ENCODE data around the gene GNAO1. TPM values are rescaled to one million over a fixed set of nuclear protein-coding genes. Genes with fewer than 3 reads are reported as not detected.
A peak's percentile ranks its signal among the peaks of the same experiment; 100 is the strongest.

GNAO1 gene
- total and polyA plus RNA-seq, 2 of the 13 experiments (the other 11 are each of a cell fraction or from before 2014, with no cell fraction given): not detected

DNA sequence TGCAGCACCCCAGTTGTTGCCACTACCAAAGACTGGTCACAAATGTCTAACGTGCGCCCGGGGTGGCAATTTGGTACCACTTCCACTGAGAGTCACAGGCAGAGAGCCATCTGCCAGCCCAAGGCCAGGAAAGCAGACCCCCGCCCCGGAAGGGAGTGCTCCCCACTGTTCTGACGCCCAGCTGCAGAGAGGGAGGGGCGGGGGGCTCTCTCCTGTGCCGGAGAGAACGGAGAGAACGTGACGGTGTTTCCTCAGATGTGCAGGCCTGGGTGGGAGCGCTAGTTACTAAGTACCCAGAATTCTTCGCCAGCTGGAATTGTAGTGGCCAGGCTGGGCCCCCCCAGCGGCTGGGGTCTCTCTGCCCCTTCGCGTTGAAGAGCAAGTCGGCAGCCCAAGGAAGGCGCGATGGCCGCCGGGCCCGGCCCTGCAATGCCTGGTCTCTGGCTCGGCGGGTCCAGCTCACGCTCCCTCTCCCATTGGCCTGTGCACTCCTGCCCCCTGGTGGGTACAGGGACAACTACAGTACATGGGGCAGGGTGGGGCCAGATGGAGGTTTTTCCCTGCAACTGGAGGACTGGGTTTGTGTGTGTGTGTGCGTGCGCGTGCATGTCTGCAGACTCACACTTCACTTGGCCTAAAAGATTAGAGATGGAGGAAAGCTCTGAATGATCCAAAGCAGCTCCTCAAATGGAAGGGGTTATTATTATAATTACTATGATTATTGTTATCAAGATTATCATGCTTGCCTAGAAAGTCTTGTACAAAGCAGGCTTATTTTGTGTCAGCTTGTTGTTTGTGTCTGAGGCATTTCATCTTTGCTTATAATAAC is 126.9 kb downstream of the GNAO1 start:
- in situ Hi-C loops (cut with HindIII; ENCODE audit: extremely low pct_ligation_motif_present, low pct_unique_long_range_greater_than_20kb): loop anchor here (25.0 kb wide), 1 partner anchor 856 kb away; no protein-coding TSS in a partner anchor
- Histone ChIP-seq H2AFZ (ENCODE audit: low read length) (no peak overlapping the region), H3K79me2 (ENCODE audit: insufficient read depth, low read length) (no peaks in the 10 kb centered on the region), H3K9me3 (ENCODE audit: low read length) (no peaks in the 10 kb centered on the region), H3K27ac (ENCODE audit: extremely low read length, insufficient read depth, low read length) (no peak overlapping the region), H3K9ac (ENCODE audit: insufficient read depth, low read depth, low read length) (no peak overlapping the region), H3K4me1 (ENCODE audit: insufficient read depth, low read length) (no peaks in the 10 kb centered on the region), H3K27me3 (ENCODE audit: control insufficient read depth in 1 of 2, insufficient read depth in 2 of 2, low read length in 2 of 2) (peaks cover 3 to 65% of the 10 kb centered on the region in 2 experiments), H4K20me1 (ENCODE audit: insufficient read depth, low read length) (no peaks in the 10 kb centered on the region), H3K36me3 (replicated peaks in 1 of 2; ENCODE audit: control insufficient read depth in 1 of 2, insufficient read depth in 2 of 2, low read length in 2 of 2) (no peaks in the 10 kb centered on the region), H3K4me2 (ENCODE audit: low read depth, low read length) (peak overlapping the region; percentile 30), H3K4me3 (replicated peaks in 1 of 3; ENCODE audit: insufficient read depth in 1 of 3, low read depth in 2 of 3, low read length in 3 of 3) (peak overlapping the region in 1 of 3 experiments; percentile 11; a peak in 1 of 6 replicates)
- DNase-seq (ENCODE audit: low spot score) (peak; percentile 62), FAIRE-seq (peak; percentile 85), ATAC-seq (peak; percentile 95)
- ChIA-PET CTCF (ENCODE audit: low intra/inter-chr PET ratio, low total read pairs) (interaction anchor here (1.3 to 2.9 kb wide), 5 partner anchors 38 to 853 kb away, joined by 3 to 24 read pairs (median 9); no protein-coding TSS in a partner anchor), POLR2A (no interaction called here)
- intact Hi-C loops (cut with micrococcal nuclease; ENCODE audit: unreplicated experiment): loop anchor here (1.0 to 5.0 kb wide), 2 partner anchors 116 to 374 kb away; no protein-coding TSS in a partner anchor
- no TSS peak for BruUV-seq (replicated peaks)
- 22% methylated on average over 8 of the region's 28 CpGs for WGBS (ENCODE audit: low lambda C conversion rate)
- TF ChIP-seq, protein P1, sequence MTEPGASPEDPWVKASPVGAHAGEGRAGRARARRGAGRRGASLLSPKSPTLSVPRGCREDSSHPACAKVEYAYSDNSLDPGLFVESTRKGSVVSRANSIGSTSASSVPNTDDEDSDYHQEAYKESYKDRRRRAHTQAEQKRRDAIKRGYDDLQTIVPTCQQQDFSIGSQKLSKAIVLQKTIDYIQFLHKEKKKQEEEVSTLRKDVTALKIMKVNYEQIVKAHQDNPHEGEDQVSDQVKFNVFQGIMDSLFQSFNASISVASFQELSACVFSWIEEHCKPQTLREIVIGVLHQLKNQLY (CRISPR knock-in tag; IDR thresholded peaks at IDR 0.05): no peak
- TF ChIP-seq MZF1 (CRISPR knock-in tag; IDR thresholded peaks at IDR 0.05; ENCODE audit: borderline replicate concordance) (no peak), KLF11 (CRISPR knock-in tag; IDR thresholded peaks at IDR 0.05) (no peak), ZNF660 (CRISPR knock-in tag; IDR thresholded peaks at IDR 0.05; ENCODE audit: borderline replicate concordance, low read depth) (no peak), GATAD2A (CRISPR knock-in tag; IDR thresholded peaks at IDR 0.05) (0 out of 2 replicates have a peak, but pooled peaks have one; percentile 16), MAZ (IDR thresholded peaks at IDR 0.05; ENCODE audit: borderline replicate concordance, low read depth, low read length) (peak; percentile 78; the same call in 1 of the 2 replicates), MAZ (CRISPR knock-in tag; IDR thresholded peaks at IDR 0.05; ENCODE audit: low read depth) (peak; percentile 46; the same call in 1 of the 2 replicates), FOSL2 (CRISPR knock-in tag; IDR thresholded peaks at IDR 0.05) (peak; percentile 29; the same call in 1 of the 2 replicates), ZFX (CRISPR knock-in tag; IDR thresholded peaks at IDR 0.05; ENCODE audit: low read depth) (peak; percentile 70), KDM2A (CRISPR knock-in tag; IDR thresholded peaks at IDR 0.05; ENCODE audit: borderline replicate concordance, low read depth) (peak; percentile 89), HNRNPK (IDR thresholded peaks at IDR 0.05; ENCODE audit: low read depth, low read length, poor library complexity, severe bottlenecking) (no peak), ZFY (CRISPR knock-in tag; IDR thresholded peaks at IDR 0.05) (peak; percentile 20; the same call in 1 of the 2 replicates), SMYD3 (CRISPR knock-in tag; IDR thresholded peaks at IDR 0.05) (no peak), ZNF550 (CRISPR knock-in tag; IDR thresholded peaks at IDR 0.05; ENCODE audit: borderline replicate concordance) (peak; percentile 62; the same call in 1 of the 2 replicates), TEAD3 (CRISPR knock-in tag; optimal IDR thresholded peaks at IDR 0.05; ENCODE audit: borderline replicate concordance) (peak; percentile 50)
- TF ChIP-seq, protein P2, sequence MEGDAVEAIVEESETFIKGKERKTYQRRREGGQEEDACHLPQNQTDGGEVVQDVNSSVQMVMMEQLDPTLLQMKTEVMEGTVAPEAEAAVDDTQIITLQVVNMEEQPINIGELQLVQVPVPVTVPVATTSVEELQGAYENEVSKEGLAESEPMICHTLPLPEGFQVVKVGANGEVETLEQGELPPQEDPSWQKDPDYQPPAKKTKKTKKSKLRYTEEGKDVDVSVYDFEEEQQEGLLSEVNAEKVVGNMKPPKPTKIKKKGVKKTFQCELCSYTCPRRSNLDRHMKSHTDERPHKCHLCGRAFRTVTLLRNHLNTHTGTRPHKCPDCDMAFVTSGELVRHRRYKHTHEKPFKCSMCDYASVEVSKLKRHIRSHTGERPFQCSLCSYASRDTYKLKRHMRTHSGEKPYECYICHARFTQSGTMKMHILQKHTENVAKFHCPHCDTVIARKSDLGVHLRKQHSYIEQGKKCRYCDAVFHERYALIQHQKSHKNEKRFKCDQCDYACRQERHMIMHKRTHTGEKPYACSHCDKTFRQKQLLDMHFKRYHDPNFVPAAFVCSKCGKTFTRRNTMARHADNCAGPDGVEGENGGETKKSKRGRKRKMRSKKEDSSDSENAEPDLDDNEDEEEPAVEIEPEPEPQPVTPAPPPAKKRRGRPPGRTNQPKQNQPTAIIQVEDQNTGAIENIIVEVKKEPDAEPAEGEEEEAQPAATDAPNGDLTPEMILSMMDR (CRISPR knock-in tag; IDR thresholded peaks at IDR 0.05): peak; percentile 98
- TF ChIP-seq, protein P3, sequence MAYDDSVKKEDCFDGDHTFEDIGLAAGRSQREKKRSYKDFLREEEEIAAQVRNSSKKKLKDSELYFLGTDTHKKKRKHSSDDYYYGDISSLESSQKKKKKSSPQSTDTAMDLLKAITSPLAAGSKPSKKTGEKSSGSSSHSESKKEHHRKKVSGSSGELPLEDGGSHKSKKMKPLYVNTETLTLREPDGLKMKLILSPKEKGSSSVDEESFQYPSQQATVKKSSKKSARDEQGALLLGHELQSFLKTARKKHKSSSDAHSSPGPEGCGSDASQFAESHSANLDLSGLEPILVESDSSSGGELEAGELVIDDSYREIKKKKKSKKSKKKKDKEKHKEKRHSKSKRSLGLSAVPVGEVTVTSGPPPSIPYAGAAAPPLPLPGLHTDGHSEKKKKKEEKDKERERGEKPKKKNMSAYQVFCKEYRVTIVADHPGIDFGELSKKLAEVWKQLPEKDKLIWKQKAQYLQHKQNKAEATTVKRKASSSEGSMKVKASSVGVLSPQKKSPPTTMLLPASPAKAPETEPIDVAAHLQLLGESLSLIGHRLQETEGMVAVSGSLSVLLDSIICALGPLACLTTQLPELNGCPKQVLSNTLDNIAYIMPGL (CRISPR knock-in tag; IDR thresholded peaks at IDR 0.05; ENCODE audit: borderline replicate concordance in 1 of 2, low read depth in 1 of 2): peak; percentile 57 to 76; a peak in 3 of 4 replicates

Data from HepG2 (cell line).